Measurements from ENCODE around the gene PTPRR. TPM values are rescaled to one million over a fixed set of nuclear protein-coding genes. Genes with fewer than 3 reads are reported as not detected.

Gene PTPRR
- total RNA-seq, 2 experiments from 2014 or later: not detected

DNA sequence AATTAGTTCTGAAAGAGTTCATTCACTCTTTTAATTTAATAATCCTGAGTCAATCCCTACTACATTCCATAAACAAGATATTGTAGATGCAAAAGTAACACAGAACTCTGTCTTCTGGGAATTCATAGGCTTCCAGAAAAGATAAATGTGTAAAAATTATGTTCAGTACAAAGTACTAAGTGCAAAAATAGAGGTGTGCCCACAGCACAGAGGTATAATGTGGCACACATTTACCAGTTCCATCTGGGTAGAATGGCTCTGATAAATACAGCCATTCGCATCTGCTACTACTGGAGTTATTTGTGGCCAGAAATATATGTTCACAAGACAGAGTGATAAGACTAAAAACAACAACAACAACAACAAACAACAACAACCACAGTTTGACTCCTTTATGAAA, 171.7 kb downstream of the PTPRR start:
- intact Hi-C loops (cut with micrococcal nuclease; ENCODE audit: unreplicated experiment): no loop called here
- Histone ChIP-seq H3K9me2 (ENCODE audit: insufficient read depth, low read length) (no peaks in the 10 kb centered on the region), H3K36me3 (ENCODE audit: insufficient read depth, low read length) (no peaks in the 10 kb centered on the region), H3K27ac (ENCODE audit: low read depth, low read length, poor library complexity, severe bottlenecking) (no peak overlapping the region), H3K4me1 (ENCODE audit: insufficient read depth, low read length, poor library complexity, severe bottlenecking) (no peaks in the 10 kb centered on the region), H4K20me1 (ENCODE audit: insufficient read depth, low read length) (no peaks in the 10 kb centered on the region), H2AFZ (ENCODE audit: low read length) (no peak overlapping the region), H3K9me3 (ENCODE audit: low read length) (no peaks in the 10 kb centered on the region), H3K79me2 (ENCODE audit: insufficient read depth, low read depth, low read length) (no peaks in the 10 kb centered on the region), H3K4me3 (ENCODE audit: low read depth, low read length, poor library complexity, severe bottlenecking) (no peak overlapping the region), H3K4me2 (ENCODE audit: low read length) (no peak overlapping the region)
- no TSS peak for BruUV-seq (replicated peaks)
- CTCF ChIA-PET (ENCODE audit: unreplicated experiment): no interaction called here
- no peak for DNase-seq (ENCODE audit: low spot score)
- TF ChIP-seq, protein P1, sequence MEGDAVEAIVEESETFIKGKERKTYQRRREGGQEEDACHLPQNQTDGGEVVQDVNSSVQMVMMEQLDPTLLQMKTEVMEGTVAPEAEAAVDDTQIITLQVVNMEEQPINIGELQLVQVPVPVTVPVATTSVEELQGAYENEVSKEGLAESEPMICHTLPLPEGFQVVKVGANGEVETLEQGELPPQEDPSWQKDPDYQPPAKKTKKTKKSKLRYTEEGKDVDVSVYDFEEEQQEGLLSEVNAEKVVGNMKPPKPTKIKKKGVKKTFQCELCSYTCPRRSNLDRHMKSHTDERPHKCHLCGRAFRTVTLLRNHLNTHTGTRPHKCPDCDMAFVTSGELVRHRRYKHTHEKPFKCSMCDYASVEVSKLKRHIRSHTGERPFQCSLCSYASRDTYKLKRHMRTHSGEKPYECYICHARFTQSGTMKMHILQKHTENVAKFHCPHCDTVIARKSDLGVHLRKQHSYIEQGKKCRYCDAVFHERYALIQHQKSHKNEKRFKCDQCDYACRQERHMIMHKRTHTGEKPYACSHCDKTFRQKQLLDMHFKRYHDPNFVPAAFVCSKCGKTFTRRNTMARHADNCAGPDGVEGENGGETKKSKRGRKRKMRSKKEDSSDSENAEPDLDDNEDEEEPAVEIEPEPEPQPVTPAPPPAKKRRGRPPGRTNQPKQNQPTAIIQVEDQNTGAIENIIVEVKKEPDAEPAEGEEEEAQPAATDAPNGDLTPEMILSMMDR (conservative IDR thresholded peaks at IDR 0.05; ENCODE audit: low read length): no peak
- no peak for TF ChIP-seq EZH2phosphoT487 (IDR thresholded peaks at IDR 0.05; ENCODE audit: borderline replicate concordance, low read depth, low read length)
- POLR2A ChIA-PET: interaction anchor here (0.6 to 0.8 kb wide), 3 partner anchors 73 to 822 kb away, joined by 3 to 10 read pairs (median 5); no protein-coding TSS in a partner anchor

DNA sequence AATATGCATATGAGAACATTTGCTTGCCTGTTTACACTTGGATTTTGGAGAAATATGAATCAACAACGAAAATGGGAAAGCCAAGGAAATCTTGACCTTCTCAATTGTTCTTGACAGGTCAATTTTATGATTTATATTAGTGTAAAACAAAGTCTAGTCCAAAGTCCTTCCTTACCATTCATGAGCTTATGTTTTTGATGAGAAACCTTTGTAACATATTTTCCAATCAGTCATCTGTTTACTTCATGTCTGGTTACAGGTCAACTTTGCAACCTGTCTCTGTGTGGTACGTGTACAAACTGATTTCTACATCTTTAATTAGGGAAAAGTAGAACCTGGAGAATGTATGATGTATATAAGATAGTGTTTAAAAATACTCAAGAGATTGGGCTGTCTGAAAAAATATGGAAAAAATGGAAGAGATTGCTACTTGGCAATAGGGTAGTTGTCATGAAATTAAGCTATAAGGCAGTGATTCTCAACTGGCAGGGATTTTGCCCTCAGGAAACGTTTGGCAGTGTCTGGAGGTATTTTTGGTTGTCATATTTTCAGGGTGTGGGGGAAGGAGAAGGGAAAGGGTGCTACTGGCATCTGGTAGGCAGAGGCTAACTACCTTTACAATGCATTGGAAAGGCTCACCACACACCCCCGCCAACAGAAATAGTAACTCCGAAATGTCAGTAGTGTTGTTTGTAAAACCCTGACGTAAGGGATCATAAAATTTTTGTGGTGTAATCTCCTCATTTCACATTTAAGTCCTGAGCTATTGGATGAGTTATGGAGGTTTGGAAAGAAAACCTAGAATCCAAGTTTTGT, 172.9 kb downstream of the PTPRR start:
- intact Hi-C loops (cut with micrococcal nuclease; ENCODE audit: unreplicated experiment): no loop called here
- H3K79me2 ChIP-seq (ENCODE audit: insufficient read depth, low read depth, low read length): no peaks in the 10 kb centered on the region
- CTCF ChIA-PET (ENCODE audit: unreplicated experiment): no interaction called here
- BruUV-seq (replicated peaks): no TSS peak
- TF ChIP-seq, protein P1 (conservative IDR thresholded peaks at IDR 0.05; ENCODE audit: low read length): no peak
- TF ChIP-seq EZH2phosphoT487 (IDR thresholded peaks at IDR 0.05; ENCODE audit: borderline replicate concordance, low read depth, low read length): no peak
- no peak for DNase-seq (ENCODE audit: low spot score)
- H2AFZ ChIP-seq (ENCODE audit: low read length): no peak overlapping the region
- H3K4me1 ChIP-seq (ENCODE audit: insufficient read depth, low read length, poor library complexity, severe bottlenecking): no peaks in the 10 kb centered on the region
- H3K9me3 ChIP-seq (ENCODE audit: low read length): no peaks in the 10 kb centered on the region
- no peak overlapping the region for H3K4me2 ChIP-seq (ENCODE audit: low read length)
- H3K4me3 ChIP-seq (ENCODE audit: low read depth, low read length, poor library complexity, severe bottlenecking): no peak overlapping the region
- no peaks in the 10 kb centered on the region for H3K36me3 ChIP-seq (ENCODE audit: insufficient read depth, low read length)
- POLR2A ChIA-PET: interaction anchor here (0.7 to 1.2 kb wide), 4 partner anchors 8 to 675 kb away, joined by 3 to 6 read pairs (median 4); no protein-coding TSS in a partner anchor
- no peaks in the 10 kb centered on the region for H4K20me1 ChIP-seq (ENCODE audit: insufficient read depth, low read length)
- H3K27ac ChIP-seq (ENCODE audit: low read depth, low read length, poor library complexity, severe bottlenecking): no peak overlapping the region
- no peaks in the 10 kb centered on the region for H3K9me2 ChIP-seq (ENCODE audit: insufficient read depth, low read length)

DNA sequence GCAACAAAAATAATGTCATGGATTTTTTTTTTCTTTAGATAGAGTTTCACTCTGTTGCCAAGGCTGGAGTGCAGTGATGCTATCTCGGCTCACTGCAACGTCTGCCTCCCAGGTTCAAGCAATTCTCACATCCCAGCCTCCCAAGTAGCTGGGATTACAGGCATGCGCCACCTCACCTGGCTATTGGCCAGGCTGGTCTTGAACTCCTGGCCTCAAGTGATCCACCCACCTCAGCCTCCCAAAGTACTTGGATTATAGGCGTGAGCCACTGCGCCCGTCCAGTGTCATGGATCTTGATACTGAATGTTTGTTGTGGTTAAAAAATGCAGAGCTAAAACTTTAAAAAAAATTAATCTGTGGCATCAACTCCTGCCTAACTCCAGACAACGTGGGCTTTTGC, 175.5 kb downstream of the PTPRR start:
- no peaks in the 10 kb centered on the region for H3K9me3 ChIP-seq (ENCODE audit: low read length)
- H3K36me3 ChIP-seq (ENCODE audit: insufficient read depth, low read length): no peaks in the 10 kb centered on the region
- H4K20me1 ChIP-seq (ENCODE audit: insufficient read depth, low read length): no peaks in the 10 kb centered on the region
- BruUV-seq (replicated peaks): no TSS peak
- no peaks in the 10 kb centered on the region for H3K9me2 ChIP-seq (ENCODE audit: insufficient read depth, low read length)
- CTCF ChIA-PET (ENCODE audit: unreplicated experiment): no interaction called here
- H3K4me1 ChIP-seq (ENCODE audit: insufficient read depth, low read length, poor library complexity, severe bottlenecking): no peaks in the 10 kb centered on the region
- H3K4me2 ChIP-seq (ENCODE audit: low read length): no peak overlapping the region
- H3K27ac ChIP-seq (ENCODE audit: low read depth, low read length, poor library complexity, severe bottlenecking): no peak overlapping the region
- POLR2A ChIA-PET: interaction anchor here (0.9 kb wide), 1 partner anchor 994 kb away, joined by 4 read pairs; no protein-coding TSS in a partner anchor
- intact Hi-C loops (cut with micrococcal nuclease; ENCODE audit: unreplicated experiment): no loop called here
- no peak overlapping the region for H2AFZ ChIP-seq (ENCODE audit: low read length)
- no peak for DNase-seq (ENCODE audit: low spot score)
- no peaks in the 10 kb centered on the region for H3K79me2 ChIP-seq (ENCODE audit: insufficient read depth, low read depth, low read length)
- no peak overlapping the region for H3K4me3 ChIP-seq (ENCODE audit: low read depth, low read length, poor library complexity, severe bottlenecking)
- TF ChIP-seq, protein P1 (conservative IDR thresholded peaks at IDR 0.05; ENCODE audit: low read length): no peak
- TF ChIP-seq EZH2phosphoT487 (IDR thresholded peaks at IDR 0.05; ENCODE audit: borderline replicate concordance, low read depth, low read length): no peak
